A549 (cell line): ENCODE results near the gene ELAC2. TPM values are rescaled to one million over a fixed set of nuclear protein-coding genes. Genes with fewer than 3 reads are reported as not detected.
A peak's percentile ranks its signal among the peaks of the same experiment; 100 is the strongest.

Source experiments
- ATAC-seq, 2 experiments: fragments of 200-7000 bp in 1 of 2; fragments of >200 bp in 1 of 2; cut with Nextera tagmentation in 1 of 2; cut with Tn5 transposase in 1 of 2; 3 replicates each; pipeline versions ENCODE4 v1.8.0 to v1.9.1; 2018 to 2020; ENCODE audit warnings: mild to moderate bottlenecking in 1 of 2, moderate library complexity in 1 of 2
- CTCF ChIA-PET: fragments of 300-600 bp; sonication (Branson Sonifier 250); formaldehyde crosslinking; extraction: SDS; loops from one replicate; lab custom pipeline; 2021; ENCODE audit warnings: antibody characterized with exemption, inconsistent platforms; lab: Yijun Ruan, JAX
- POLR2A ChIA-PET: fragments of 350-600 bp; formaldehyde crosslinking; extraction: SDS; loops from one replicate; lab custom pipeline; 2021; ENCODE audit warnings: antibody characterized with exemption, inconsistent platforms; lab: Yijun Ruan, JAX
- DNase-seq, 2 experiments: peaks; one replicate each; pipeline versions ENCODE4 v3.0.0 to v3.0.0-alpha.2; 2011 to 2016; ENCODE audit warnings: low read depth in 1 of 2, low spot score in 1 of 2
- FAIRE-seq: peaks from 2 replicates; lab custom pipeline; 2011; peaks lifted over from hg19 to GRCh38; lab: Jason Lieb, UNC
- H3K27ac ChIP-seq, 2 experiments: fragments of >200 bp; sonication (Bioruptor Twin); formaldehyde crosslinking; 3 replicates each; pipeline ENCODE4 v1.5.1; 2016 to 2017
- H3K4me1 ChIP-seq: fragments of >200 bp; sonication (Bioruptor Twin); formaldehyde crosslinking; 3 replicates; pipeline ENCODE4 v1.6.1; 2016
- H3K4me2 ChIP-seq: fragments of >200 bp; sonication (Bioruptor Twin); formaldehyde crosslinking; 3 replicates; pipeline ENCODE4 v1.6.1; 2016
- H3K4me3 ChIP-seq: fragments of >200 bp; sonication (Bioruptor Twin); formaldehyde crosslinking; 3 replicates; pipeline ENCODE4 v1.5.1; 2016
- H3K9me3 ChIP-seq: fragments of >200 bp; sonication (Bioruptor Twin); formaldehyde crosslinking; 3 replicates; pipeline ENCODE4 v1.6.1; 2016
- ATOH8 ChIP-seq: fragments of 250-450 bp; sonication (Bioruptor Pico); IDR thresholded peaks from 2 replicates; pipeline ENCODE4 v1.5.0; 2020; ENCODE audit warnings: low read depth, mild to moderate bottlenecking, moderate library complexity
- CHD2 ChIP-seq: fragments of 150-350 bp; IDR thresholded peaks from 2 replicates; pipeline ENCODE4 v1.6.1; 2014; ENCODE audit warnings: low read length; ENCODE audit not compliant: partially characterized antibody
- CTCF ChIP-seq: fragments of >200 bp; sonication (Bioruptor Twin); formaldehyde crosslinking; IDR thresholded peaks from 3 replicates; pipeline ENCODE4 v1.5.1; 2016
- E2F6 ChIP-seq: IDR thresholded peaks from 2 replicates; pipeline ENCODE4 v1.6.1; 2012; ENCODE audit warnings: low read depth, borderline replicate concordance
- HMGXB4 ChIP-seq: fragments of 250-450 bp; sonication (Bioruptor Pico); IDR thresholded peaks from 2 replicates; pipeline ENCODE4 v1.5.0; 2021; ENCODE audit warnings: mild to moderate bottlenecking, moderate library complexity, borderline replicate concordance
- JUN ChIP-seq, 2 experiments: fragments of >200 bp; sonication (Bioruptor Twin); formaldehyde crosslinking; IDR thresholded peaks; 2 replicates in 1 of 2; 3 replicates in 1 of 2; pipeline ENCODE4 v1.6.1; 2016 to 2017
- JUNB ChIP-seq: fragments of >200 bp; sonication (Bioruptor Twin); formaldehyde crosslinking; IDR thresholded peaks from 2 replicates; pipeline ENCODE4 v1.6.1; 2016
- KDM1A ChIP-seq: fragments of 200-600 bp; sonication (generic); IDR thresholded peaks from 2 replicates; pipeline ENCODE4 v1.6.1; 2016; ENCODE audit warnings: low read depth, mild to moderate bottlenecking
- PBX3 ChIP-seq: IDR thresholded peaks from 2 replicates; pipeline ENCODE4 v1.6.1; 2012
- POLR2A ChIP-seq: IDR thresholded peaks from 2 replicates; pipeline ENCODE4 v1.6.1; 2012; ENCODE audit warnings: mild to moderate bottlenecking, low read length
- POLR2AphosphoS2 ChIP-seq: conservative IDR thresholded peaks from 2 replicates; pipeline ENCODE4 v1.6.1; 2012; ENCODE audit warnings: low read length, improper control_type of control experiment, inconsistent platforms
- RAD21 ChIP-seq, 2 experiments: fragments of >200 bp in 1 of 2; sonication (Bioruptor Twin) in 1 of 2; formaldehyde crosslinking in 1 of 2; IDR thresholded peaks in 1 of 2; conservative IDR thresholded peaks in 1 of 2; 2 replicates in 1 of 2; 3 replicates in 1 of 2; pipeline ENCODE4 v1.6.1; 2012 to 2018; ENCODE audit warnings: inconsistent platforms in 1 of 2
- RNF2 ChIP-seq: fragments of 200-600 bp; sonication (generic); IDR thresholded peaks from 2 replicates; pipeline ENCODE4 v1.6.1; 2016; ENCODE audit warnings: low read depth, mild to moderate bottlenecking, antibody characterized with exemption, moderate library complexity, borderline replicate concordance
- TFCP2L1 ChIP-seq: fragments of 250-450 bp; sonication (Bioruptor Pico); IDR thresholded peaks from 2 replicates; pipeline ENCODE4 v1.5.0; 2021; ENCODE audit warnings: mild to moderate bottlenecking
- TP53 ChIP-seq: fragments of 250-450 bp; sonication (Bioruptor Pico); IDR thresholded peaks from 2 replicates; pipeline ENCODE4 v1.5.0; 2021; ENCODE audit warnings: mild to moderate bottlenecking, moderate library complexity
- USF2 ChIP-seq: fragments of 450-650 bp; IDR thresholded peaks from 2 replicates; pipeline ENCODE4 v1.6.1; 2014; ENCODE audit warnings: antibody characterized with exemption
- ZC3H11A ChIP-seq: fragments of 450-650 bp; IDR thresholded peaks from 2 replicates; pipeline ENCODE4 v1.6.1; 2014; ENCODE audit warnings: antibody characterized with exemption, mild to moderate bottlenecking
- ZNF302 ChIP-seq: fragments of 250-450 bp; sonication (Bioruptor Pico); IDR thresholded peaks from 2 replicates; pipeline ENCODE4 v1.9.0; 2021; ENCODE audit warnings: inconsistent platforms, mild to moderate bottlenecking, moderate library complexity
- WGBS: methylation state at CpG from one replicate; pipeline ENCODE4 v1.1.6; 2017; ENCODE audit errors: missing lambda C conversion rate; 5-methylcytosine and 5-hydroxymethylcytosine counted together
- polyA plus RNA-seq, 4 experiments: library from polyadenylated mRNA; depleted of rRNA in 3 of 4; stranded (reverse); fragments of >200 nt; fragmentation: RNase III in 1 of 4; extraction: RNeasy Plus Mini Kit Qiagen cat#74134 plus additional on column Dnase treatment in 1 of 4; gene quantifications; 2 replicates in 3 of 4; 3 replicates in 1 of 4; pipeline ENCODE4 v1.2.3, GENCODE V29; 2011 to 2017

Gene ELAC2
- polyA plus RNA-seq, 2 of the 4 experiments (the other 2 are of a cell fraction), result 97.9 to 106 TPM

GRCh38 chr17:13035420-13035819, 17.6 kb upstream of the ELAC2 start:
- no peak overlapping the region for H3K4me2 ChIP-seq
- TF ChIP-seq POLR2A, result no peak
- ATAC-seq (no peak), DNase-seq (no peak), FAIRE-seq (peak; percentile 59)
- CTCF ChIA-PET, result interaction anchor here (0.7 kb wide), 1 partner anchor 860 kb away, joined by 3 read pairs; no protein-coding TSS in a partner anchor
- POLR2A ChIA-PET, result no interaction called here
- H3K4me1 ChIP-seq, result no peaks in the 10 kb centered on the region
- no peak overlapping the region for H3K4me3 ChIP-seq
- H3K27ac ChIP-seq, result no peak overlapping the region
- WGBS, result 3% methylated on average over 1 of the region's 1 CpG
- peaks cover 12% of the 10 kb centered on the region; the same call in 1 of the 3 replicates for H3K9me3 ChIP-seq

GRCh38 chr17:13031718-13032350, 14.0 kb upstream of the ELAC2 start:
- WGBS, result 32% methylated on average over 16 of the region's 16 CpGs
- ATAC-seq (peak; percentile 67 to 87; a peak in 4 of 6 replicates), DNase-seq (peak; percentile 52 to 71), FAIRE-seq (peak; percentile 28)
- no peak for TF ChIP-seq ZC3H11A
- TF ChIP-seq E2F6, result no peak
- TF ChIP-seq USF2, result no peak
- TF ChIP-seq RAD21 (conservative IDR thresholded peaks at IDR 0.05 in 1 of 2, IDR thresholded peaks at IDR 0.05 in 1 of 2), result peak in 1 of 2 experiments; percentile 26; a peak in 1 of 5 replicates
- no peak for TF ChIP-seq HMGXB4
- TF ChIP-seq PBX3, result no peak
- TF ChIP-seq JUNB, result no peak
- TF ChIP-seq CTCF, result peak; percentile 69
- TF ChIP-seq JUN (IDR thresholded peaks at IDR 0.05), result no peak
- no peak for TF ChIP-seq TP53 (CRISPR knock-in tag)
- no peak for TF ChIP-seq CHD2
- no peak for TF ChIP-seq POLR2AphosphoS2
- no peak for TF ChIP-seq TFCP2L1
- TF ChIP-seq RNF2, result no peak
- TF ChIP-seq ZNF302 (CRISPR knock-in tag), result no peak
- TF ChIP-seq KDM1A, result no peak
- TF ChIP-seq ATOH8, result no peak
- peaks cover 8% of the 10 kb centered on the region; the same call in 1 of the 3 replicates for H3K9me3 ChIP-seq
- CTCF ChIA-PET, result interaction anchor here (0.5 to 5.4 kb wide), 22 partner anchors 9 to 1061 kb away, joined by 3 to 111 read pairs (median 6); partner anchors contain the start of gene ELAC2
- H3K4me1 ChIP-seq, result no peaks in the 10 kb centered on the region
- POLR2A ChIA-PET, result interaction anchor here (1.7 kb wide), 1 partner anchor 14 kb away, joined by 7 read pairs; the partner anchor contains the start of gene ELAC2
- H3K27ac ChIP-seq, result no peak overlapping the region
- H3K4me2 ChIP-seq, result no peak overlapping the region
- H3K4me3 ChIP-seq, result no peak overlapping the region
